ENCODE data around the gene MACROD1. TPM values are rescaled to one million over a fixed set of nuclear protein-coding genes. Genes with fewer than 3 reads are reported as not detected.

The MACROD1 gene
- total RNA-seq, 2 experiments from 2014 or later, result 6.0 to 6.3 TPM

- ChIA-PET CTCF (no interaction called here), POLR2A (no interaction called here)
- no peak for TF ChIP-seq CTCF (IDR thresholded peaks at IDR 0.05)
- H3K36me3 ChIP-seq (ENCODE audit: insufficient read depth, low read length), result no peaks in the 10 kb centered on the region
- no peak overlapping the region for H3K27ac ChIP-seq (ENCODE audit: low read depth in 1 of 2, low read length in 2 of 2)
- H3K9me3 ChIP-seq (ENCODE audit: control insufficient read depth in 1 of 2, insufficient read depth in 1 of 2, low read length in 2 of 2), result no peaks in the 10 kb centered on the region
- Mint-ChIP-seq H3K36me3 (ENCODE audit: low read depth) (no peaks in the 10 kb centered on the region), H3K27me3 (no peaks in the 10 kb centered on the region), H3K4me3 (no peak overlapping the region), H3K9me3 (no peaks in the 10 kb centered on the region), H3K27ac (no peak overlapping the region), H3K4me1 (ENCODE audit: low read depth) (no peaks in the 10 kb centered on the region)
- ATAC-seq (ENCODE audit: poor library complexity) (no peak), DNase-seq (no peak)
- intact Hi-C loops (cut with DNase I, micrococcal nuclease), result no loop called here
- H3K4me1 ChIP-seq (ENCODE audit: insufficient read depth, low read length), result no peaks in the 10 kb centered on the region
- H3K4me3 ChIP-seq (ENCODE audit: low read length), result no peak overlapping the region
- H3K27me3 ChIP-seq (ENCODE audit: control insufficient read depth in 1 of 2, insufficient read depth in 2 of 2, low read length in 2 of 2), result no peaks in the 10 kb centered on the region
Measured at GRCh38 chr11:64045700-64046099, 120.2 kb downstream of the MACROD1 start.

GRCh38 chr11:64044730-64045393 is 121.1 kb downstream of the MACROD1 start:
- H3K4me1 Mint-ChIP-seq (ENCODE audit: low read depth), result no peaks in the 10 kb centered on the region
- POLR2A ChIA-PET, result no interaction called here
- no peak for TF ChIP-seq CTCF (IDR thresholded peaks at IDR 0.05)
- Histone ChIP-seq H3K27ac (ENCODE audit: low read depth in 1 of 2, low read length in 2 of 2) (no peak overlapping the region), H3K27me3 (ENCODE audit: control insufficient read depth in 1 of 2, insufficient read depth in 2 of 2, low read length in 2 of 2) (peaks cover 0 to 5% of the 10 kb centered on the region in 2 experiments), H3K9me3 (ENCODE audit: control insufficient read depth in 1 of 2, insufficient read depth in 1 of 2, low read length in 2 of 2) (no peaks in the 10 kb centered on the region), H3K4me1 (ENCODE audit: insufficient read depth, low read length) (no peaks in the 10 kb centered on the region), H3K4me3 (ENCODE audit: low read length) (no peak overlapping the region), H3K36me3 (ENCODE audit: insufficient read depth, low read length) (no peaks in the 10 kb centered on the region)
- no peak for ATAC-seq (ENCODE audit: poor library complexity)
- DNase-seq, result no peak
- no peak overlapping the region for H3K27ac Mint-ChIP-seq
- CTCF ChIA-PET, result no interaction called here
- H3K4me3 Mint-ChIP-seq, result no peak overlapping the region
- no peaks in the 10 kb centered on the region for H3K36me3 Mint-ChIP-seq (ENCODE audit: low read depth)
- peaks cover 3% of the 10 kb centered on the region for H3K27me3 Mint-ChIP-seq
- intact Hi-C loops (cut with DNase I, micrococcal nuclease), result no loop called here
- H3K9me3 Mint-ChIP-seq, result no peaks in the 10 kb centered on the region

GRCh38 chr11:64043545-64043944 is 122.4 kb downstream of the MACROD1 start:
- H3K4me3 ChIP-seq (ENCODE audit: low read length), result no peak overlapping the region
- no peak for TF ChIP-seq CTCF (IDR thresholded peaks at IDR 0.05)
- no peaks in the 10 kb centered on the region for H3K36me3 ChIP-seq (ENCODE audit: insufficient read depth, low read length)
- peaks cover 4 to 8% of the 10 kb centered on the region in 2 experiments for H3K27me3 ChIP-seq (ENCODE audit: control insufficient read depth in 1 of 2, insufficient read depth in 2 of 2, low read length in 2 of 2)
- intact Hi-C loops (cut with DNase I, micrococcal nuclease), result no loop called here
- ChIA-PET CTCF (interaction anchor here (0.7 kb wide), 1 partner anchor 17 kb away, joined by 3 read pairs; no protein-coding TSS in a partner anchor), POLR2A (no interaction called here)
- no peaks in the 10 kb centered on the region for H3K36me3 Mint-ChIP-seq (ENCODE audit: low read depth)
- H3K4me1 ChIP-seq (ENCODE audit: insufficient read depth, low read length), result no peaks in the 10 kb centered on the region
- H3K27ac Mint-ChIP-seq, result no peak overlapping the region
- H3K27ac ChIP-seq (ENCODE audit: low read depth in 1 of 2, low read length in 2 of 2), result no peak overlapping the region
- no peaks in the 10 kb centered on the region for H3K9me3 Mint-ChIP-seq
- H3K27me3 Mint-ChIP-seq, result peaks cover 10% of the 10 kb centered on the region
- DNase-seq (no peak), ATAC-seq (ENCODE audit: poor library complexity) (no peak)
- no peaks in the 10 kb centered on the region for H3K9me3 ChIP-seq (ENCODE audit: control insufficient read depth in 1 of 2, insufficient read depth in 1 of 2, low read length in 2 of 2)
- no peaks in the 10 kb centered on the region for H3K4me1 Mint-ChIP-seq (ENCODE audit: low read depth)
- H3K4me3 Mint-ChIP-seq, result no peak overlapping the region
